HTR-8/SVneo (cell line): ENCODE results near the gene COP1.
"Not testable (repeated sequence)": the region's sequence is repeated elsewhere in the genome, so short reads cannot be mapped to it uniquely, and the experiment has no call there.

Experiments
- DNase-seq: peaks from one replicate; pipeline ENCODE4 v3.0.0; 2011; ENCODE audit warnings: low spot score, mixed read lengths; ENCODE audit not compliant: insufficient read length
- FAIRE-seq: peaks from 2 replicates; lab custom pipeline; 2011; peaks lifted over from hg19 to GRCh38; lab: Jason Lieb, UNC

Gene COP1

DNA sequence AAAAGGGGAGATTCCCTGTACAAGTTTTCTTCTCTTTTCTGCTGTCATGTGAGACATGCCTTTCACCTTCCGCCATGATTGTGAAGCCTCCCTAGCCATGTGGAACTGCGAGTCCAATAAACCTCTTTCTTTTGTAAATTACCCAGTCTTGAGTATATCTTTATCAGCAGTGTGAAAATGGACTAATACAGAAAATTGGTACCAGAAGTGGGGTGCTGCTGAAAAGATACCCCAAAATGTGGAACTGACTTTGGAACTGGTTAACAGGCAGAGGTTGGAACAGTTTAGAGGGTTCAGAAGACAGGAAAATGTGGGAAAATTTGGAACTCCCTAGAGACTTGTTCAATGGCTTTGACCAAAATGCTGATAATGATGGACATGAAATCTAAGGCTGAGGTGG is 223.7 kb downstream of the COP1 start:
- FAIRE-seq, DNase-seq: not testable (repeated sequence)

DNA sequence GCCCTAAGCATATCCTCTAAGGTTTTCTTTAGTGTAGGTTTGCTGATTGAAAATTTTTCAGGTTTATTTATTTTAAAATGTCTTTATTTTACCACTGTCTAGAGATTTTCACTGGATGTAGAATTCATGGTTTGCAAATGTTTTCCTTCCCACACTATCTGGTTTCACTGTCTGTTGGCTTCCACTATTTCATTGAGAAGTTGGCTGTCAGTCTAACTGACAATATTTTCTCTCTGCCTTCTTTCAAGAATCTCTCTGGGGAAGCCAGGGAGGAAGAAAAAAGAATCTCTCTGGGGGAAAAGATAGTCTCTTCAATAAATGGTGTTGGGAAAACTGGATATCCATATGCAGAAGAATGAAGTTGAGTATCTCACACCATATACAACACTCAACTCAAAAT is 226.0 kb downstream of the COP1 start:
- DNase-seq: no peak
- FAIRE-seq: no peak

- DNase-seq: no peak
Measured at GRCh38 chr1:175978926-175979325, 228.2 kb downstream of the COP1 start.

DNA sequence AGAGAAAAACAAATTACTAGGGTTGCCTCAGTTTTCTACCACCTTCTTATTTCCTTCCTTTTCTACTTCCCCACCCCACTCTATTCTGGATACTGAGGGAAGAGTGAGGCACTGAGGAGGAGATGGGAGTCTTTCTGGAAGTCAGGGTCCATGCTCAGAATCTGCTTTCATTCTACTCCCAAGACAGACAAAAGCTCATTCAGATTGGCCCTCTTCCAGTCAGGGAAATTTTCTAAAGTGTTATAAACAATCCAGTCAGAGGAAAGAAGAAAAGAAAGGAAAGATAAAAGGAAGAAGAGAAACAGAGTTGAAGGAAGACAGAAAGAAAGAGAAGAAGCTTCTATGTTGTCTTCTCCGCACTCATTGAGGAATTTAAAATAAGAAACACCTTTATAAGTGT is 228.6 kb downstream of the COP1 start:
- no peak for FAIRE-seq
- DNase-seq: no peak

More at GRCh38 chr1:175978926-175979325, 228.2 kb downstream of the COP1 start:
- FAIRE-seq: no peak

GRCh38 chr1:175976865-175977642 is 230.0 kb downstream of the COP1 start:
- no peak for FAIRE-seq
- no peak for DNase-seq

GRCh38 chr1:175969231-175969630 is 237.9 kb downstream of the COP1 start:
- DNase-seq (no peak), FAIRE-seq (no peak)

GRCh38 chr1:175968486-175969172 is 238.5 kb downstream of the COP1 start:
- DNase-seq: no peak

GRCh38 chr1:175963740-175964139 is 243.3 kb downstream of the COP1 start:
- DNase-seq (no peak), FAIRE-seq (no peak)

More at GRCh38 chr1:175968486-175969172, 238.5 kb downstream of the COP1 start:
- no peak for FAIRE-seq

DNA sequence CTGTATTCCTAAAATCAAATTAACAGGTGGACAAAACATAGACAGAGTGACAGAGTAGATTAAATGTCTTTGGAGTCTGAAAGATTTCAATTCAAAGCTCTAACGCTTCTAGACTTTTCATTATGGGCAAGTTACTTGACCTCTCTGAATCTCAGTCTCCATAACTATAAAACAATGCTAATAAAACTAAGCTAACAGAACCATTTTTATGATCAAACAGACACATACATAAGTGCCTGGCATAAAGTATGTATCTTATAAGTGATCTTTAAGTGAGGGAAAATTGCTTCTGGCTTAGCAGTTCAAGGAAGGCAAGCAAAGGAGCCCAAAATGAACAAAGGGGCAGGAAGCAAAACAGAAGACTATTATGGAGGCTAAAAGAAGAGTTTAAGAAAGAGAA is 246.9 kb downstream of the COP1 start:
- DNase-seq: no peak
- FAIRE-seq: no peak

DNA sequence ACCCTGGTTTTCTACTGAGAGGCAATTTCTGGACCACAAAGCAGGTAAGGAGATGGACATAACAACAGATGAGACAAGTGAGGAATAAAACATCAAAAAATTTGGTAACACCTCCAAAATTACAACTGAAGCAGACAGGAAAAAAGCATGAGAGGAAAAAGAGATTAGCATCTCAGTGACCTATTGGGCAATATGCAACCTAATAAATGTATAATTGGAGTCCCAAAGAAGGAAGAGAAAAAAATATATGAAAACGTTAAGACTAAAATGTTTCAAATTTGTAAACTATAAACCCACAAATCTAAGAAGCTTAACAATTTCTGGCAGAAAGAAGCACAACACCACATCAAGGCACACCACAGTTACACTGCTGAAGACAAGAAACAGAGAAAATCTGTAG is 255.5 kb downstream of the COP1 start:
- DNase-seq (no peak), FAIRE-seq (no peak)

GRCh38 chr1:175947771-175948170 is 259.3 kb downstream of the COP1 start:
- DNase-seq (no peak), FAIRE-seq (no peak)

DNA sequence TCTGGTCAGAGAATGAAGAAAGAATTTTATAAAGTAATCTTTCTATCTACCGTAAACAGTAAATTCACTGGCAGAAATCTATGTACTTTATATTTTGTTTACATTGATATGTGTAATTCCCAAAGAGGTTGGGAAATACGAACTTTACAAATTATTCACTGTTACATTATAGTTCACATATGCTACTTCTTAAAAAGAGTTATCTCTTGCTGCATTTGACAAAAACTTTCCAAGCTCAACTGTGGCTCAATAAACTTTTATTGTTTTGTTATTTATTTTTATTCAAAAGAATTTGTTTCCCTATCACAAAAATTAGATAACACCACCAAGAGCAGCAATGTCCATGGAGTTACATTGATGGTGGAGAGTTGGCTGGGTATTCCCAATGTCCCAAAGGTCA is 262.5 kb downstream of the COP1 start:
- FAIRE-seq (no peak), DNase-seq (no peak)

- FAIRE-seq (no peak), DNase-seq (no peak)
Measured at GRCh38 chr1:175941164-175941563, 265.9 kb downstream of the COP1 start.

- FAIRE-seq: no peak
- no peak for DNase-seq
Measured at GRCh38 chr1:175936736-175937135, 270.4 kb downstream of the COP1 start.

GRCh38 chr1:175935566-175936115 is 271.4 kb downstream of the COP1 start:
- FAIRE-seq: no peak

DNA sequence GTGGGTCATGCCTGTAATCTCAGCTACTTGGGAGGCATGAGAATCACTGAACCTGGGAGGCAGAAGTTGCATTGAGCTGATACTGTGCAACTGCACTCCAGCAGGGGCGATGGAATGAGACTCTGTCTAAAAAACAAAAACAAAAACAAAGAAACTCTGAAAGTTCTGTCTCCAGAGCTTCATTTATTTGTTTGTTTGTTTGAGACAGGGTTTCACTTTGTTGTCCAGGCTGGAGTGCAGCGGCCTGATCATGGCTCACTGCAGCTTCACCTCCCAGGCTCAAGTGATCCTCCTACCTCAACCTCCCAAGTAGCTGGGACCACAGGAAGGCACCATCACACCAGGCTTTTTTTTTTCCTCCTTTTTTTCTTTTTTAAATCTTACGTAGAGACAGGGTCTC is 271.9 kb downstream of the COP1 start:
- DNase-seq (no peak), FAIRE-seq (no peak)

More at GRCh38 chr1:175935566-175936115, 271.4 kb downstream of the COP1 start:
- no peak for DNase-seq

DNA sequence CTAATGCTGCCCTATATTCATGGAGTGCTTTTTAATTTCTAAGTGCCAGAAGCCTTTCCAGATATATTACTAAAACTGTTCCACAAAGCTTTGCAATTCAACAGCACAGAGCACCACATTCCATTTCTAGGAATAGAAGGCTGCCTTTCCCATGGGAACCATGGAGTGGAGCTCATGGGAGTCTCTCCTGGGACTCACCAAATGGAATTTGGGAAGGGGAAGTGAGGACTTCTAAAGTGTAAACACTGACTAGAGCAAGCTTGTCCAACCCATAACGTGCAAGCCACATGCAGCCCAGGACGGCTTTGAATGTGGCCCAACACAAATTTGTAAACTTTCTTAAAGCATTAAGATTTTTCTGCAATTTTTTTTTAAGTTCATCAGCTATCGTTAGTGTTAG is 273.3 kb downstream of the COP1 start:
- no peak for FAIRE-seq
- no peak for DNase-seq

- FAIRE-seq: no peak
Measured at GRCh38 chr1:175927944-175928343, 279.1 kb downstream of the COP1 start.

GRCh38 chr1:175922254-175922881 is 284.7 kb downstream of the COP1 start:
- no peak for DNase-seq
- no peak for FAIRE-seq

More at GRCh38 chr1:175927944-175928343, 279.1 kb downstream of the COP1 start:
- no peak for DNase-seq

DNA sequence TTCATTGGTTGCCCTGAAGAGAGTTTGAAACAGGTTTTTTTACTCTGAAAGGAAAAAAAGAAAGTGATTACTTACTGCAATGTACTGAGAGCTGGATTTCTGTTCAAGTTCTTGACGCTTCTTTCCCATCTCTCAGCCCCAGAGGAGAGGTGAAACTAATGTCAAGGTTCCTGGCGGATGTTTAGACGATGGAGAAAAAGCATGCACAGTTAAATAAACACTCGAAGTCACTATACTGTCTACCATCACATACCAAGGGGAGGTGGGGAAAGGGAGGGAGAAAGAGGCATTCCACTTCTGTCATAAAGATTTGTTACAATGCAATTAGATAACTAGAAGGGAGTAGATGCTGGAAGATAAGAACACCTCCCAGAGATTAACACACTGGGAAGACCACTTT is 286.7 kb downstream of the COP1 start:
- DNase-seq (no peak), FAIRE-seq (no peak)

- DNase-seq (no peak), FAIRE-seq (no peak)
Measured at GRCh38 chr1:175919001-175919400, 288.1 kb downstream of the COP1 start.
